Measurements from ENCODE around the gene CST7. TPM values are rescaled to one million over a fixed set of nuclear protein-coding genes. Genes with fewer than 3 reads are reported as not detected.

The CST7 gene
- total RNA-seq, 2 donors from 2014 or later, result not detected

- H3K9me3 ChIP-seq (ENCODE audit: control insufficient read depth, low read length), result no peaks in the 10 kb centered on the region
These were observed 34.5 kb upstream of the CST7 start for GRCh38 chr20:24914388-24915241.

GRCh38 chr20:24915440-24915839, 33.6 kb upstream of the CST7 start:
- no peak overlapping the region for H3K4me3 ChIP-seq (ENCODE audit: low read length)
- H3K4me1 Mint-ChIP-seq, result peaks cover 6% of the 10 kb centered on the region
- peaks cover 10% of the 10 kb centered on the region for H3K27me3 Mint-ChIP-seq (ENCODE audit: insufficient read depth)
- H3K36me3 ChIP-seq (ENCODE audit: control insufficient read depth, insufficient read depth, low read length), result no peaks in the 10 kb centered on the region
- no peaks in the 10 kb centered on the region for H3K36me3 Mint-ChIP-seq (ENCODE audit: low read depth)
- no peak overlapping the region for H3K4me3 Mint-ChIP-seq
- no peak overlapping the region for H3K9ac ChIP-seq (ENCODE audit: extremely low read depth, low read length, poor library complexity, severe bottlenecking)
- no peak overlapping the region for H3K27ac ChIP-seq (ENCODE audit: low read depth, low read length)
- DNase-seq, result no peak
- H3K27me3 ChIP-seq (ENCODE audit: control insufficient read depth, insufficient read depth, low read length, poor library complexity, severe bottlenecking), result no peaks in the 10 kb centered on the region
- H3K27ac Mint-ChIP-seq, result no peak overlapping the region
- TF ChIP-seq, protein P1, sequence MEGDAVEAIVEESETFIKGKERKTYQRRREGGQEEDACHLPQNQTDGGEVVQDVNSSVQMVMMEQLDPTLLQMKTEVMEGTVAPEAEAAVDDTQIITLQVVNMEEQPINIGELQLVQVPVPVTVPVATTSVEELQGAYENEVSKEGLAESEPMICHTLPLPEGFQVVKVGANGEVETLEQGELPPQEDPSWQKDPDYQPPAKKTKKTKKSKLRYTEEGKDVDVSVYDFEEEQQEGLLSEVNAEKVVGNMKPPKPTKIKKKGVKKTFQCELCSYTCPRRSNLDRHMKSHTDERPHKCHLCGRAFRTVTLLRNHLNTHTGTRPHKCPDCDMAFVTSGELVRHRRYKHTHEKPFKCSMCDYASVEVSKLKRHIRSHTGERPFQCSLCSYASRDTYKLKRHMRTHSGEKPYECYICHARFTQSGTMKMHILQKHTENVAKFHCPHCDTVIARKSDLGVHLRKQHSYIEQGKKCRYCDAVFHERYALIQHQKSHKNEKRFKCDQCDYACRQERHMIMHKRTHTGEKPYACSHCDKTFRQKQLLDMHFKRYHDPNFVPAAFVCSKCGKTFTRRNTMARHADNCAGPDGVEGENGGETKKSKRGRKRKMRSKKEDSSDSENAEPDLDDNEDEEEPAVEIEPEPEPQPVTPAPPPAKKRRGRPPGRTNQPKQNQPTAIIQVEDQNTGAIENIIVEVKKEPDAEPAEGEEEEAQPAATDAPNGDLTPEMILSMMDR (conservative IDR thresholded peaks at IDR 0.05), result no peak
- no peaks in the 10 kb centered on the region for H3K4me1 ChIP-seq (ENCODE audit: control insufficient read depth, insufficient read depth, low read length)
- no peaks in the 10 kb centered on the region for H3K9me3 ChIP-seq (ENCODE audit: control insufficient read depth, low read length)
- no peaks in the 10 kb centered on the region for H3K9me3 Mint-ChIP-seq
- WGBS, 2 experiments (ENCODE audit: insufficient coverage in 1 of 2, insufficient read length in 1 of 2), result 88 to 89% methylated on average over 7 to 9 of the region's 9 CpGs

More at GRCh38 chr20:24914388-24915241, 34.5 kb upstream of the CST7 start:
- no peak overlapping the region for H3K27ac ChIP-seq (ENCODE audit: low read depth, low read length)
- H3K4me1 ChIP-seq (ENCODE audit: control insufficient read depth, insufficient read depth, low read length), result no peaks in the 10 kb centered on the region
- Mint-ChIP-seq H3K9me3 (no peaks in the 10 kb centered on the region), H3K4me1 (peaks cover 6% of the 10 kb centered on the region), H3K4me3 (no peak overlapping the region), H3K27me3 (ENCODE audit: insufficient read depth) (peaks cover 10% of the 10 kb centered on the region), H3K36me3 (ENCODE audit: low read depth) (no peaks in the 10 kb centered on the region), H3K27ac (no peak overlapping the region)
- TF ChIP-seq, protein P1 (conservative IDR thresholded peaks at IDR 0.05), result no peak
- no peak overlapping the region for H3K9ac ChIP-seq (ENCODE audit: extremely low read depth, low read length, poor library complexity, severe bottlenecking)
- H3K27me3 ChIP-seq (ENCODE audit: control insufficient read depth, insufficient read depth, low read length, poor library complexity, severe bottlenecking), result no peaks in the 10 kb centered on the region
- no peak overlapping the region for H3K4me3 ChIP-seq (ENCODE audit: low read length)
- no peaks in the 10 kb centered on the region for H3K36me3 ChIP-seq (ENCODE audit: control insufficient read depth, insufficient read depth, low read length)
- no peak for DNase-seq
- 86 to 87% methylated on average over 5 to 14 of the region's 14 CpGs for WGBS, 2 experiments (ENCODE audit: insufficient coverage in 1 of 2, insufficient read length in 1 of 2)

GRCh38 chr20:24915892-24916291, 33.2 kb upstream of the CST7 start:
- H3K4me1 Mint-ChIP-seq, result peaks cover 6% of the 10 kb centered on the region
- H3K9me3 Mint-ChIP-seq, result peaks cover 2% of the 10 kb centered on the region
- 90% methylated on average over 7 of the region's 7 CpGs; no CpG with 5 or more reads in 1 of the 2 experiments for WGBS, 2 experiments (ENCODE audit: insufficient coverage in 1 of 2, insufficient read length in 1 of 2)
- H3K4me1 ChIP-seq (ENCODE audit: control insufficient read depth, insufficient read depth, low read length), result no peaks in the 10 kb centered on the region
- H3K27me3 ChIP-seq (ENCODE audit: control insufficient read depth, insufficient read depth, low read length, poor library complexity, severe bottlenecking), result no peaks in the 10 kb centered on the region
- H3K9me3 ChIP-seq (ENCODE audit: control insufficient read depth, low read length), result no peaks in the 10 kb centered on the region
- H3K27ac ChIP-seq (ENCODE audit: low read depth, low read length), result no peak overlapping the region
- no peaks in the 10 kb centered on the region for H3K36me3 ChIP-seq (ENCODE audit: control insufficient read depth, insufficient read depth, low read length)
- TF ChIP-seq, protein P1 (conservative IDR thresholded peaks at IDR 0.05), result no peak
- no peak overlapping the region for H3K4me3 ChIP-seq (ENCODE audit: low read length)
- DNase-seq, result no peak
- H3K4me3 Mint-ChIP-seq, result no peak overlapping the region
- H3K27ac Mint-ChIP-seq, result no peak overlapping the region
- H3K9ac ChIP-seq (ENCODE audit: extremely low read depth, low read length, poor library complexity, severe bottlenecking), result no peak overlapping the region
- no peaks in the 10 kb centered on the region for H3K36me3 Mint-ChIP-seq (ENCODE audit: low read depth)
- peaks cover 10% of the 10 kb centered on the region for H3K27me3 Mint-ChIP-seq (ENCODE audit: insufficient read depth)
